Neuronal stem cell (in vitro differentiated cells): Measurements from ENCODE around the gene PTPRM.

Source experiments
- DNase-seq: peaks from one replicate; pipeline ENCODE4 v3.0.0-alpha.2; 2013; ENCODE audit warnings: low spot score
- H2AFZ ChIP-seq: one replicate; pipeline ENCODE4 v1.6.1; 2013; ENCODE audit warnings: mild to moderate bottlenecking, low read length, inconsistent platforms
- H2AK5ac ChIP-seq: 2 replicates; pipeline ENCODE4 v1.6.1; 2013; ENCODE audit warnings: low read depth, mild to moderate bottlenecking, inconsistent platforms, low read length, moderate library complexity, mixed read lengths
- H2BK120ac ChIP-seq: 2 replicates; pipeline ENCODE4 v1.6.1; 2013; ENCODE audit warnings: low read depth, mild to moderate bottlenecking, inconsistent platforms, low read length, moderate library complexity, mixed read lengths
- H2BK12ac ChIP-seq: one replicate; pipeline ENCODE4 v1.6.1; 2013; ENCODE audit warnings: low read length, inconsistent platforms
- H2BK15ac ChIP-seq: 2 replicates; pipeline ENCODE4 v1.6.1; 2013; ENCODE audit warnings: mild to moderate bottlenecking, low read length, inconsistent platforms, mixed read lengths
- H2BK5ac ChIP-seq: one replicate; pipeline ENCODE4 v1.6.1; 2013; ENCODE audit warnings: inconsistent platforms, mild to moderate bottlenecking, low read length, moderate library complexity
- H3K14ac ChIP-seq: one replicate; pipeline ENCODE4 v1.6.1; 2013; ENCODE audit warnings: low read length, inconsistent platforms
- H3K18ac ChIP-seq: 2 replicates; pipeline ENCODE4 v1.6.1; 2013; ENCODE audit warnings: low read length, inconsistent platforms
- H3K23ac ChIP-seq: 2 replicates; pipeline ENCODE4 v1.6.1; 2013; ENCODE audit warnings: low read depth, mild to moderate bottlenecking, mixed read lengths, low read length, inconsistent platforms; ENCODE audit not compliant: poor library complexity
- H3K27ac ChIP-seq: replicated peaks from 3 replicates; pipeline ENCODE4 v1.5.1; 2013; ENCODE audit warnings: low read length, inconsistent platforms
- H3K27me3 ChIP-seq, 3 experiments: 2 replicates each; pipeline ENCODE4 v1.6.1; 2013; ENCODE audit warnings: low read length in 3 of 3, mild to moderate bottlenecking in 2 of 3, inconsistent platforms in 1 of 3, low read depth in 1 of 3, mixed read lengths in 1 of 3, moderate library complexity in 1 of 3; ENCODE audit not compliant: control insufficient read depth in 3 of 3, insufficient read depth in 3 of 3
- H3K36me3 ChIP-seq, 2 donors: replicated peaks in 1 of 2; 2 replicates each; pipeline ENCODE4 v1.6.1; 2013; ENCODE audit warnings: low read length in 2 of 2; ENCODE audit not compliant: control insufficient read depth in 2 of 2, insufficient read depth in 2 of 2
- H3K4ac ChIP-seq: 2 replicates; pipeline ENCODE4 v1.6.1; 2013; ENCODE audit warnings: inconsistent platforms, mild to moderate bottlenecking, low read length, moderate library complexity
- H3K4me1 ChIP-seq, 2 donors: 1 replicate in 1 of 2; 2 replicates in 1 of 2; pipeline ENCODE4 v1.6.1; 2013; ENCODE audit warnings: low read length in 2 of 2, low read depth in 1 of 2; ENCODE audit not compliant: control insufficient read depth in 2 of 2, insufficient read depth in 1 of 2
- H3K4me2 ChIP-seq: one replicate; pipeline ENCODE4 v1.6.1; 2013; ENCODE audit warnings: mild to moderate bottlenecking, low read length, inconsistent platforms; ENCODE audit not compliant: insufficient read depth, poor library complexity, severe bottlenecking
- H3K4me3 ChIP-seq, 2 donors: 2 replicates each; pipeline ENCODE4 v1.5.1; 2013; ENCODE audit warnings: low read length in 2 of 2, mild to moderate bottlenecking in 2 of 2, inconsistent platforms in 1 of 2, moderate library complexity in 1 of 2
- H3K79me1 ChIP-seq: one replicate; pipeline ENCODE4 v1.6.1; 2013; ENCODE audit warnings: low read depth, mild to moderate bottlenecking, inconsistent platforms, low read length, moderate library complexity
- H3K9ac ChIP-seq: one replicate; pipeline ENCODE4 v1.6.1; 2013; ENCODE audit warnings: mild to moderate bottlenecking, low read depth, low read length, inconsistent platforms; ENCODE audit not compliant: poor library complexity
- H3K9me3 ChIP-seq, 2 donors: replicated peaks in 1 of 2; 2 replicates each; pipeline versions ENCODE3 to v1.6.1; 2013; ENCODE audit warnings: low read length in 2 of 2, mild to moderate bottlenecking in 2 of 2, inconsistent platforms in 1 of 2, low read depth in 1 of 2, mixed read lengths in 1 of 2, moderate library complexity in 1 of 2; ENCODE audit not compliant: control insufficient read depth in 2 of 2, insufficient read depth in 1 of 2
- H4K8ac ChIP-seq: one replicate; pipeline ENCODE4 v1.6.1; 2013; ENCODE audit warnings: low read depth, mild to moderate bottlenecking, inconsistent platforms, low read length, moderate library complexity
- H4K91ac ChIP-seq: one replicate; pipeline ENCODE4 v1.6.1; 2013; ENCODE audit warnings: low read length, low read depth, mild to moderate bottlenecking, inconsistent platforms; ENCODE audit not compliant: poor library complexity
- WGBS, 2 donors: extraction: QIAGEN DNeasy Blood & Tissue Kit; methylation state at CpG; one replicate each; pipeline ENCODE4 v1.1.7; 2013; ENCODE audit warnings: missing lambda C conversion rate in 2 of 2, mixed read lengths in 1 of 2; ENCODE audit not compliant: insufficient read length in 2 of 2, insufficient replicate concordance in 1 of 2; ENCODE audit errors: extremely low coverage in 2 of 2; 5-methylcytosine and 5-hydroxymethylcytosine counted together

PTPRM gene

GRCh38 chr18:8356001-8356400 is 788.9 kb downstream of the PTPRM start:
- H3K79me1 ChIP-seq: no peaks in the 10 kb centered on the region
- no peak overlapping the region for H2BK5ac ChIP-seq
- no peaks in the 10 kb centered on the region for H3K27me3 ChIP-seq
- no CpG with 5 or more reads among the region's 3 CpGs for WGBS, 2 donors
- no peak overlapping the region for H3K9ac ChIP-seq
- peaks cover 13 to 18% of the 10 kb centered on the region in 2 donors for H3K4me1 ChIP-seq
- no peak for DNase-seq
- H2BK120ac ChIP-seq: no peak overlapping the region
- H2AK5ac ChIP-seq: no peak overlapping the region
- H3K4me3 ChIP-seq: no peak overlapping the region
- no peak overlapping the region for H3K4ac ChIP-seq
- H3K14ac ChIP-seq: no peak overlapping the region
- no peak overlapping the region for H3K18ac ChIP-seq
- H3K4me2 ChIP-seq: no peak overlapping the region
- no peak overlapping the region for H3K27ac ChIP-seq
- no peak overlapping the region for H2AFZ ChIP-seq
- no peak overlapping the region for H4K8ac ChIP-seq
- H3K9me3 ChIP-seq: peaks cover 0 to 2% of the 10 kb centered on the region in 2 donors
- H3K23ac ChIP-seq: no peak overlapping the region
- H3K36me3 ChIP-seq: no peaks in the 10 kb centered on the region
- no peak overlapping the region for H2BK12ac ChIP-seq
- H2BK15ac ChIP-seq: no peak overlapping the region
- H4K91ac ChIP-seq: no peak overlapping the region

DNA sequence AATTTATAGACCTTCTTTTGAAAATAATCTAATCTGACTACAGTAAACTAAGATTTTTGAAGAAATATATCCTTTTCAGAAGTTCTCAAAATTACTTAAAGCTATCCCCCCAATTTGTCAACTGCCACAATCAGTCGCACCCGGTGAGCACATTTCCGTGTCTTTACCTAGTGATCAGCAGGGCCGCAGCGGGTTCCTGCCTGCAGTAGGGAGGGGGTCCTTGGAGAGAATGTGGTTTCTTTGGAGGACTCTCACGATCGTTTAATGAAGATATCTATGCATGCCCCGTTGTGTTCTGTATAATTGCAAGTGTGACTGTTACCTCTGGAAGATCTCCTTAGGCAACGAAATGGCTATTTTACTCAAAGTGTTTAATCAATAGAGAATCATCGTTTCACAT is 790.2 kb downstream of the PTPRM start:
- Histone ChIP-seq H2AFZ (no peak overlapping the region), H2BK5ac (no peak overlapping the region), H3K27me3 (no peaks in the 10 kb centered on the region), H2BK120ac (no peak overlapping the region), H3K9me3 (peaks cover 0 to 2% of the 10 kb centered on the region in 2 donors), H3K4ac (no peak overlapping the region), H3K14ac (no peak overlapping the region), H2BK12ac (no peak overlapping the region), H4K91ac (no peak overlapping the region), H2BK15ac (no peak overlapping the region), H2AK5ac (no peak overlapping the region), H4K8ac (no peak overlapping the region), H3K79me1 (no peaks in the 10 kb centered on the region), H3K4me1 (peaks cover 14 to 18% of the 10 kb centered on the region in 2 donors), H3K9ac (no peak overlapping the region), H3K27ac (no peak overlapping the region), H3K23ac (no peak overlapping the region), H3K18ac (no peak overlapping the region), H3K36me3 (no peaks in the 10 kb centered on the region), H3K4me3 (no peak overlapping the region), H3K4me2 (no peak overlapping the region)
- WGBS, 2 donors: no CpG with 5 or more reads among the region's 10 CpGs
- no peak for DNase-seq

- no peak overlapping the region for H4K91ac ChIP-seq
- DNase-seq: no peak
- H2BK5ac ChIP-seq: no peak overlapping the region
- no peak overlapping the region for H3K4me3 ChIP-seq
- H3K9me3 ChIP-seq: peaks cover 0 to 2% of the 10 kb centered on the region in 2 donors
- no peak overlapping the region for H3K4ac ChIP-seq
- no CpG with 5 or more reads among the region's 6 CpGs for WGBS, 2 donors
- H3K14ac ChIP-seq: no peak overlapping the region
- H3K4me1 ChIP-seq: peaks cover 14 to 18% of the 10 kb centered on the region in 2 donors
- H3K27ac ChIP-seq: no peak overlapping the region
- H3K4me2 ChIP-seq: no peak overlapping the region
- H2AK5ac ChIP-seq: no peak overlapping the region
- no peaks in the 10 kb centered on the region for H3K27me3 ChIP-seq
- no peak overlapping the region for H2BK15ac ChIP-seq
- no peaks in the 10 kb centered on the region for H3K79me1 ChIP-seq
- no peaks in the 10 kb centered on the region for H3K36me3 ChIP-seq
- peak overlapping the region; percentile 54 for H2AFZ ChIP-seq
- H3K18ac ChIP-seq: peak overlapping the region; percentile 20
- no peak overlapping the region for H4K8ac ChIP-seq
- no peak overlapping the region for H3K23ac ChIP-seq
- no peak overlapping the region for H2BK120ac ChIP-seq
- no peak overlapping the region for H2BK12ac ChIP-seq
- H3K9ac ChIP-seq: no peak overlapping the region
Observed at GRCh38 chr18:8358033-8358765, 791.1 kb downstream of the PTPRM start.

- Histone ChIP-seq H3K4ac (no peak overlapping the region), H3K79me1 (no peaks in the 10 kb centered on the region), H2BK15ac (no peak overlapping the region), H2AK5ac (no peak overlapping the region), H3K4me1 (peaks cover 14 to 18% of the 10 kb centered on the region in 2 donors), H2BK12ac (no peak overlapping the region), H4K8ac (no peak overlapping the region), H3K18ac (no peak overlapping the region), H2BK5ac (peak overlapping the region; percentile 16), H3K27ac (no peak overlapping the region), H3K14ac (peak overlapping the region; percentile 9), H2AFZ (no peak overlapping the region), H3K4me3 (no peak overlapping the region), H3K9me3 (no peaks in the 10 kb centered on the region), H3K36me3 (no peaks in the 10 kb centered on the region), H3K9ac (no peak overlapping the region), H4K91ac (no peak overlapping the region), H3K23ac (no peak overlapping the region), H3K4me2 (no peak overlapping the region), H2BK120ac (no peak overlapping the region), H3K27me3 (no peaks in the 10 kb centered on the region)
- no CpG with 5 or more reads among the region's 6 CpGs for WGBS, 2 donors
- no peak for DNase-seq
Observed at GRCh38 chr18:8359076-8359475, 792.0 kb downstream of the PTPRM start.
